Activated naive CD4-positive, alpha-beta T cell treated with anti-CD3 and anti-CD28 coated beads, Interleukin-2, amount 50 U/mL, for 72 hours (primary cell): Measurements from ENCODE around the gene ANKRD13B. TPM values are rescaled to one million over a fixed set of nuclear protein-coding genes. Genes with fewer than 3 reads are reported as not detected.

Experiments used
- ATAC-seq, 2 donors: fragments of 150-1000 bp; cut with Tn5 transposase; 2 replicates each; pipeline ENCODE4 v1.10.0; 2021; ENCODE audit warnings: mild to moderate bottlenecking in 2 of 2, moderate library complexity in 2 of 2
- DNase-seq, 2 donors: peaks; one replicate each; pipeline ENCODE4 v3.0.0; 2021 to 2022; ENCODE audit warnings: low spot score in 2 of 2
- H3K27ac Mint-ChIP-seq, 2 donors: one replicate each; pipeline ENCODE4 v1.8.0; 2022; ENCODE audit warnings: mild to moderate bottlenecking in 2 of 2, mixed read lengths in 2 of 2
- H3K36me3 Mint-ChIP-seq, 2 donors: one replicate each; pipeline ENCODE4 v1.8.0; 2022; ENCODE audit warnings: mixed read lengths in 2 of 2
- H3K9me3 Mint-ChIP-seq, 2 donors: one replicate each; pipeline ENCODE4 v1.8.0; 2022; ENCODE audit warnings: mixed read lengths in 2 of 2
- total RNA-seq, 2 donors: library from RNA; stranded (reverse); gene quantifications; one replicate each; pipeline ENCODE4 v1.2.3, GENCODE V29; 2022

Gene ANKRD13B
- total RNA-seq, 2 donors from 2014 or later: 8.9 to 25.3 TPM

DNA sequence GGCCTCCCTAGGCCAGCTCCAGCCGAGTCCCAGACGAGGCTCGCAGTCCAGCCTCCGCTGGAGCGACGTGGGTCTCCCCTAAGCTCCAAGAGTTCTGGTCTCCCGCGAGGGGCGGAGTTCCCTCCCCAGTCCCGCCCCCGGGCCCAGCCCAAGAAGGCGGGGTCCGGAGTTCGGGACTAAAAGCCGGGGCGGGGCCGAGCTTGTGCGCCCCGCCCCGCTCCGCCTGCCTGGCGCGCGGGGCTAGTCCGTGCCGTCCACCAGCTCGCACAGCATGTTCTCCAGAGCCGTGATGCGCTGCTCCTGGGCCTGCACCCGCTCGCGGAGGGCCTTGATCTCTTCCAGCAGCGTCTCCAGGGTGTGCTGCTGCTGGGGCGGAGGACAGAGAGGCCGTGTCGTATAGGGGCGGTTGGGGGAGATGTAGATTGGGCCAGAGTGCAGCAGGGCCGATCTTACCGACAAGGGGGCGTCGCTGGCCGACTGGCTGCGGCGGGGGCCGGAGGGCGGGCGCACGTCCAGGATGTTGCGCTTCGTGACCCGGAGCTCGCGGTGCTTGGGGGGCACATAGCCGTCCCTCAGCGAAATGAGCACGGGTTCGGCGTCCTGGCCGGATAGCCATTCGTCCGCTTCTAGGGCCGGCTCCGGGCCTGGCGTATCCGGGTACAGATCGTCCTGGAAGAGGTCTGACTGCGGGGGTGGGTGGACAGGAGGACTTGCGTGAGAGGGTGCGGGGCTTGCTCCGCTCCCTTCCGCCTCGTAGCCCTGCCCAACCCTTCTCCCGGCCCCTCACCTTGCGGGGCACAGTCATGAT is 22.8 kb downstream of the ANKRD13B start:
- DNase-seq (peak; percentile 85 to 94), ATAC-seq (peak; percentile 55 to 64)
- H3K36me3 Mint-ChIP-seq: no peaks in the 10 kb centered on the region
- no peaks in the 10 kb centered on the region for H3K9me3 Mint-ChIP-seq
- H3K27ac Mint-ChIP-seq: peak overlapping the region in 1 of 2 donors; percentile 48

GRCh38 chr17:29616300-29617048 is 23.5 kb downstream of the ANKRD13B start:
- Mint-ChIP-seq H3K9me3 (no peaks in the 10 kb centered on the region), H3K36me3 (no peaks in the 10 kb centered on the region), H3K27ac (peak overlapping the region in 1 of 2 donors; percentile 82)
- ATAC-seq (no peak), DNase-seq (no peak)

GRCh38 chr17:29617125-29617480 is 24.2 kb downstream of the ANKRD13B start:
- H3K9me3 Mint-ChIP-seq: no peaks in the 10 kb centered on the region
- DNase-seq: peak; percentile 88 to 95
- H3K27ac Mint-ChIP-seq: peak overlapping the region; percentile 69 to 82
- ATAC-seq: peak; percentile 73
- no peaks in the 10 kb centered on the region for H3K36me3 Mint-ChIP-seq

GRCh38 chr17:29617481-29618271 is 24.7 kb downstream of the ANKRD13B start:
- peak; percentile 42 to 43 for ATAC-seq
- no peaks in the 10 kb centered on the region for H3K9me3 Mint-ChIP-seq
- H3K27ac Mint-ChIP-seq: peak overlapping the region; percentile 69 to 82
- peak; percentile 86 to 88 for DNase-seq
- H3K36me3 Mint-ChIP-seq: no peaks in the 10 kb centered on the region

- H3K36me3 Mint-ChIP-seq: no peaks in the 10 kb centered on the region
These were observed 25.5 kb downstream of the ANKRD13B start for GRCh38 chr17:29618272-29619065.

DNA sequence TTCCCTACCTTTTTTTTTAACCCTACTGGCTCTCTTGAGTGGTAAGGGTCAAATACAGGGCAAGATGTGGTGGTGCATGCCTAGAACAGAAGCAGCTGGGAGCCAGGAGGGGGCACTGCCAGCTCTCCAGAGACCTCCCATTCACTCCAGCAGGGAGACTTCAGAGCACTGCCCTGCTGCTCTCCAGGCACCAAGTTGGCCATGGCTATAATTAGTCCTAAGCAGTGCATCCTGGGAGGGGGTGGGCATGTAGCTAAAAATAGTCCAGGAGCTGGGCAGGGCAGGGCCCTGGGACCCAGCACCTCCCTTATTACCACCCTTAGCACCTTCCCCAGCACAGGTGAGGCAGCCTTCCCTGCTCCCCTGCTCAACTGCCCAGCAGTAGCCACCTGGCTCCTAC is 26.3 kb downstream of the ANKRD13B start:
- ATAC-seq (no peak), DNase-seq (no peak)
- no peaks in the 10 kb centered on the region for H3K36me3 Mint-ChIP-seq
- no peak overlapping the region for H3K27ac Mint-ChIP-seq
- no peaks in the 10 kb centered on the region for H3K9me3 Mint-ChIP-seq

More at GRCh38 chr17:29618272-29619065, 25.5 kb downstream of the ANKRD13B start:
- DNase-seq: no peak
- ATAC-seq: no peak
- Mint-ChIP-seq H3K9me3 (no peaks in the 10 kb centered on the region), H3K27ac (peak overlapping the region; percentile 65 to 82)

DNA sequence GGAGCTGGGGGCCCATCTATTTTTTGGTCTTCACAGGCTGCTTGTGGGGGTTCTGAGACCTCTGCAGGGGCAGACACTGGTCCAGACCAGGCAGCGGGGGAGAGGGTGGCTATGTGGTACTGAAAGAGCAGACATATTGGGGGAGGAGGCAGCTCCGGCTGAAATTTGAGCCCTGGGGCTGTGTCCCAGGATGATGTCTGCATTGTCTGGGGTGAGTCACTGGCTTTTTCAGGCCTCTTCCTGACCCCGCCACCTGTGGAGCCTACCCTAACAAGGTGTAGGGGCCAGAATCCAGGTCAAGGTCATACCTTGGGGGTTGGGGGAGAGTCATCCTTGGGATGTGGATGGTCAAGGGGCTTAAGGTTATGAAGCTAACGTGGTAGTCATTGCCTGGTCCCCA is 27.3 kb downstream of the ANKRD13B start:
- no peaks in the 10 kb centered on the region for H3K36me3 Mint-ChIP-seq
- DNase-seq: no peak
- H3K9me3 Mint-ChIP-seq: no peaks in the 10 kb centered on the region
- no peak overlapping the region for H3K27ac Mint-ChIP-seq
- ATAC-seq: no peak

GRCh38 chr17:29620779-29621500 is 28.0 kb downstream of the ANKRD13B start:
- Mint-ChIP-seq H3K36me3 (peaks cover 4% of the 10 kb centered on the region in 2 donors), H3K9me3 (no peaks in the 10 kb centered on the region), H3K27ac (no peak overlapping the region)
- DNase-seq: no peak
- no peak for ATAC-seq

DNA sequence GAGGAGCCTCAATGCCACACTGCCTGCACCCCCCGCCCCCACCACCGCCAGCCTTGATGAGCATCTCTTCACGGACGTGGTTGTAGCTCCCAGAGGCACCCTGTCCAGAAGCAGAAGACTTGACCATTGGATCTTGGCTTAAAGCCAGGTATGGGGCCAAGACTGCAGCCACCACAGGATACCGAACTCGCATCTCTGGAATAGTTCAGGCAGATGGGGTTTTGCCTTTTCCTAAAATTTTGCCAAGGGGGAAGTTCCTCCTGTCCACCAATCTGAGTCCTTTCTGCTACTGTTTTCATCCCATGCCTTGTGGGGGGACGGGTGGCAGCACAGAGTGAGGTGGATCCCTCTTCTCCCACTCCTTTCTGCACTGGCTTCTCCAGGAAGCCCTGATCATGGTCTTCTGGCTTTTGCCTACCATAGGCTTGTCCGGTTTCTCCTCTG is 28.8 kb downstream of the ANKRD13B start:
- Mint-ChIP-seq H3K36me3 (peaks cover 4 to 6% of the 10 kb centered on the region in 2 donors), H3K9me3 (no peaks in the 10 kb centered on the region), H3K27ac (peak overlapping the region; percentile 74 to 98)
- no peak for ATAC-seq
- DNase-seq: no peak

DNA sequence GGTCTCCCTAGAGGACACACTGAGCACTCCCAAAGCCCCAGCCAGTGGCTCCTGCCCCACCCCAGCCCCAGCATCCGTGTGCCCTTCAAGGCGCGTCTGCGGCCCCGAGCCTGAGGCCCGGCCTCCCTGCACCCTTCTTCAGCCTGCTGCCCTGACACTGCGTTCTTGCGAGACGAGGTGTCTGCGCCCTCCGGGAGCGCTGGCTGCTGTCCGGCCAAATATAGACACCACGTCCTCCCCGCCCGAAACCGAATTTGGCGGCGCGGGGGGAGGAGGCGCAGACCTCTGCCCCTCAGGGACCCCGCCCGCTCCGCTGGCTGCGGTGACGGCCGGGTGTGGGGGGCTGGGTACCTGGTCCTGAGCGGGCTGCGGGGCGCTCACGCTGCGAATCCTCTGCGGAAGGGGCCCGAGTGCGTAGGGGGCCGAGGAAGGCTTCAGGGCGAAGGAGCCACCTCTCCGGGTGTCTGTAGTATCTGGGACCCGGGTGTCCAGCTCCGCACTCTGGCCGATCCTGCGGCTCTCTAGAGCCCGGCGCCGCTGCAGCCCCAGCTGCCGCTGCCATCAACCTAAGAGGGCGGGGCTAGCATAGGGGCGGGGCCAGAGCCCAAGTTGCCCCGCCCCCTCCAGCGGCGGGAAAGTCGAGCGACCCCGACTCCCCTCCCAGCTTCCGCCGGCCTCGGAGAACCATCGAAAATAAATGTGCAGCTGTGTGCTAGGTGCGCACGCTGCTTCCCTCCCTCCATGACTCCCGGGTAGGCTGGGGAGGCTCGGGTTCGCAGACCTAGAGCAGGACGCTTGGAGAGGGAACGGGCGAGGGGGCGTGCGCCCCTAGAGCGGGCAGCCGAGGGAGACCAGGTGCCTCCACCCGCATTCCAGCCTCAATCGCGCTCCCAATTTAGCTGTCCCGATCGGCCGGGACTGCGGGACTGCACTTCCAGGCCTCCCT is 29.7 kb downstream of the ANKRD13B start, which contains the start of gene CORO6:
CORO6 (minus strand) TSS at position 576 of the 946 bp plus-strand sequence. CDS start 1,491 bp downstream, outside the sequence.
- no peaks in the 10 kb centered on the region for H3K9me3 Mint-ChIP-seq
- ATAC-seq: peak; percentile 9 to 53
- peak; percentile 69 to 79 for DNase-seq
- H3K27ac Mint-ChIP-seq: peak within 1 kb of the TSS; percentile 84 to 98
- H3K36me3 Mint-ChIP-seq: peaks cover 4 to 6% of the 10 kb centered on the region in 2 donors

- DNase-seq (no peak), ATAC-seq (peak in 1 of 2 donors; percentile 0)
- Mint-ChIP-seq H3K36me3 (peaks cover 4 to 6% of the 10 kb centered on the region in 2 donors), H3K27ac (peak overlapping the region; percentile 84 to 98), H3K9me3 (no peaks in the 10 kb centered on the region)
These were observed 30.3 kb downstream of the ANKRD13B start for GRCh38 chr17:29623283-29623647.

DNA sequence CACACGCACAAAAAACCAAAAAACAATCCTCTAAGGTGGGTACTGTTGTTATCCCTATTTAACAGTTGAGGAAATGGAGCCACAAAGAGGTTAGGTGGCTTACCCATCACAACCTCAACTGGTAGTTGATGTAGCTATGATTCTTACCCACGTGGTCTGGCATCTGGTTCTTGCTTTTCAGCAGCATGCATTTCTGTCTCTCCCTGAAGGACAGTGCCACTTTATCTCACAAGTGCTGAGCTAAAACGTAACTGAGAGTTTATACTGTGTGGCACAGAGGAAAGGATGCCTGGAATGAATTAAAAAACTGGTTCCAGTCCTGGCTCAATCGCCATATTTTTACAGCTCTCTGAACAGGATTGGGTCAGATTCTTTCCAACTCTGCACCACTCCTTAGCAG is 31.7 kb downstream of the ANKRD13B start:
- DNase-seq (no peak), ATAC-seq (peak; percentile 39 to 66)
- peak overlapping the region; percentile 84 to 98 for H3K27ac Mint-ChIP-seq

DNA sequence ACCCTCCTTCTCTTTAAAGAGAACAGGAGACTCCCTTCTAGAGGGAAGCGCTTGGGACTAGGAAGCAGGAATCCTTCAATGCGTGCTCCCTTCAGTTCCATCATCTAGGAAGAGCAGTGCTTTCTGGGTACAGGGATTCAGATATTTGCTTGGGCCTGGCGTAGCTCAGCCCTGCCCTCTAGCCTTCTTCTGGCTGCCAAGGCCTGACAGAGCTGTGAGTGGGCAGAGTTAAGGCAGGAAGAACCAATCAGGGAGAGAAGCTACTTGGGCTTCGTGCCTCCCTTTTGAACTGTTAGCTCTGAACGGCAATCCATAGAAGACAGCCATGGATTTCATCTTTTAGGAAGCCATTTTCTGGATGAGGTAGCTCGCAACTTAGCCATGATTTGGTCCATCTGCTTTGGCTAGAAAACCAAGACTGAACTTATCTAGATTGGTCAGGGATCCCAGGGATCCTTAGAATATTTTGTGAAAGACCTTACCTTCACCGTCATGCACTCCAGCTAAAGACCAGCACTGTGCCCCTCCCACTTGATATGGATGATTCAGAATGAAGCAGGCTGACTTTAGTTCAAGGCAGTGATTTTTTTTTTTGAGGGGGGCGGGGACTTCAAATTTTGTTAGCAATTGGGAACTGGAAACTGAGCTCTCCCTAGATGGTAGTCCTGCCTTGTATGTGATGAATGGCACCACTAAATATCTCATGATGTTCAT is 32.3 kb downstream of the ANKRD13B start:
- ATAC-seq: no peak
- no peak for DNase-seq
- Mint-ChIP-seq H3K9me3 (no peaks in the 10 kb centered on the region), H3K27ac (peak overlapping the region; percentile 10 to 98), H3K36me3 (peaks cover 4 to 6% of the 10 kb centered on the region in 2 donors)

More for the DNA sequence above, 31.7 kb downstream of the ANKRD13B start:
- Mint-ChIP-seq H3K9me3 (no peaks in the 10 kb centered on the region), H3K36me3 (peaks cover 4 to 6% of the 10 kb centered on the region in 2 donors)

DNA sequence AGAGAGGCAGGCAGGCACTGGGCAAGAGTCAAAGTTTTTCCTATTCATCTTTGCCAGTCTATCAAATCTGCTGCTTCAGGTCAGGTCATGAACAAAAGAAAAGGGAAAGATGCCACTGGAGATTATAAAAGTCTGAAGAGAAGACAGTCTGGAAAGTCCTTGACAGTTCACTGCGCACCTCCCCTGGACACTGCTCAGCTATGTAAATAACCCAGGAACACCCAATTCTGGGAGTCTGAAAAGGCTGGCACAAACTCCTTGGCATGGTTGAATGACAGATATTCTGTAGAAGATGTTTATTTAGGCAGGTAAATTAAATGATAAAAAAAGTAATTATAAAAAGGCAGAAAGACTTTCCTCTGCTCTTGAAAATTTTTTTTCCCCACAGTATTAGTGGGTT is 35.0 kb downstream of the ANKRD13B start:
- H3K27ac Mint-ChIP-seq: peak overlapping the region; percentile 4 to 98
- H3K9me3 Mint-ChIP-seq: no peaks in the 10 kb centered on the region
- no peak for ATAC-seq
- DNase-seq: no peak
- H3K36me3 Mint-ChIP-seq: peaks cover 12 to 24% of the 10 kb centered on the region in 2 donors
